ENCODE data around the gene PLIN5. TPM values are rescaled to one million over a fixed set of nuclear protein-coding genes. Genes with fewer than 3 reads are reported as not detected.

Gene PLIN5
- total RNA-seq, 4 donors from 2014 or later, result 1.8 to 16.4 (median 5.6) TPM

- no peak for TF ChIP-seq EP300 (IDR thresholded peaks at IDR 0.05)
- no peak for TF ChIP-seq POLR2A (IDR thresholded peaks at IDR 0.05)
- TF ChIP-seq POLR2AphosphoS5 (IDR thresholded peaks at IDR 0.05), result no peak
- no peak for TF ChIP-seq CTCF (IDR thresholded peaks at IDR 0.05)
- Histone ChIP-seq H3K27ac (no peak overlapping the region), H3K9me3 (no peaks in the 10 kb centered on the region), H3K36me3 (peaks cover 24% of the 10 kb centered on the region), H3K4me3 (peak overlapping the region; percentile 96), H3K27me3 (no peaks in the 10 kb centered on the region), H3K4me1 (peaks cover 31% of the 10 kb centered on the region)
- WGBS, result 31% methylated on average over 9 of the region's 25 CpGs
- DNase-seq (ENCODE audit: low spot score in 2 of 2), result peak in 1 of 2 donors; percentile 70
Observed at GRCh38 chr19:4473011-4473762, 61.8 kb downstream of the PLIN5 start.

Other genes with a start within 250 kb of the PLIN5 start
- not detected for gene TMIGD2, start 232.8 kb downstream of the PLIN5 start, total RNA-seq
- gene FSD1, start 230.6 kb downstream of the PLIN5 start, total RNA-seq, result not detected
- gene STAP2, start 196.4 kb downstream of the PLIN5 start, total RNA-seq, result 10 to 100 TPM; 67.0 to 93.1 (median 87.2) TPM
- gene MPND, start 191.7 kb downstream of the PLIN5 start, total RNA-seq, result 1 to 10 TPM; 6.5 to 9.5 (median 8.9) TPM
- 100 to 1,000 TPM in 1 of 4 donors, 10 to 100 TPM in 3; 67.0 to 103 (median 81.0) TPM for gene SH3GL1, start 134.7 kb downstream of the PLIN5 start, total RNA-seq
- gene CHAF1A, start 132.6 kb downstream of the PLIN5 start, total RNA-seq, result 10 to 100 TPM in 2 of 4 donors, 1 to 10 TPM in 2; 8.5 to 20.4 (median 11.4) TPM
- 100 to 1,000 TPM; 108 to 257 (median 167) TPM for gene UBXN6, start 77.4 kb downstream of the PLIN5 start, total RNA-seq
- 10 to 100 TPM; 23.0 to 27.4 (median 23.4) TPM for gene HDGFL2, start 62.9 kb downstream of the PLIN5 start, total RNA-seq
- 10 to 100 TPM; 12.4 to 38.3 (median 19.3) TPM for gene PLIN4, start 16.7 kb downstream of the PLIN5 start, total RNA-seq
- 1 to 10 TPM; 4.5 to 8.0 (median 6.3) TPM for gene LRG1, start 4.8 kb upstream of the PLIN5 start, total RNA-seq
- gene SEMA6B, start 24.5 kb upstream of the PLIN5 start, total RNA-seq, result 1 to 10 TPM; 1.5 to 5.4 (median 3.3) TPM
- gene TNFAIP8L1, start 104.3 kb upstream of the PLIN5 start, total RNA-seq, result 1 to 10 TPM; 4.8 to 8.3 (median 7.0) TPM
- 10 to 100 TPM; 17.5 to 43.6 (median 28.3) TPM for gene MYDGF, start 135.1 kb upstream of the PLIN5 start, total RNA-seq
- 100 to 1,000 TPM in 2 of 4 donors, 10 to 100 TPM in 2; 51.2 to 126 (median 84.1) TPM for gene DPP9, start 188.6 kb upstream of the PLIN5 start, total RNA-seq